NCI-H748 treated with DMSO at 0.1 percent for 48 hours (cell line): Measurements from ENCODE around the gene NXPE3.

ENCODE experiments used
- DNase-seq: peaks from one replicate; lab custom pipeline; 2025; lab: John Stamatoyannopoulos, UW

Gene NXPE3

DNA sequence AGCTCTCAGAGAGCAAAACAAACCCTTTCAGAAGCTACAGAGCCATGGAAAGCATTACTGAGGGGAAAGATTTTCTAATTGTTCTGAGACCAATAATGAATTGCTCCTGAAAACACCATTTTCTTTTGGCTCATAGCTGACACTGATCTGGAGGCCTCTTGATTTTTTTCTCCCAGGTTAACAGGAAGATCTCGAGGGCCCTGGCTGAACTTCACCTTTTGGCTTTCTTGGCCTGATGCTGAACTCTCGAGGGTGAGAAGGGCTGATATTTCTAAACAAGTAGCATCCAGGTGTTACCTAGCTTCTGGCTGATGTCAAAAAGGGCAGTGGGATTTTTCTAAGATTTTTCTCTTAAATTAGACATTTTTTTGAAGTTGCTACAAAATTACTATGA is 50.4 kb downstream of the NXPE3 start:
- no peak for DNase-seq

GRCh38 chr3:101829874-101830273 is 50.9 kb downstream of the NXPE3 start:
- DNase-seq, result no peak

DNA sequence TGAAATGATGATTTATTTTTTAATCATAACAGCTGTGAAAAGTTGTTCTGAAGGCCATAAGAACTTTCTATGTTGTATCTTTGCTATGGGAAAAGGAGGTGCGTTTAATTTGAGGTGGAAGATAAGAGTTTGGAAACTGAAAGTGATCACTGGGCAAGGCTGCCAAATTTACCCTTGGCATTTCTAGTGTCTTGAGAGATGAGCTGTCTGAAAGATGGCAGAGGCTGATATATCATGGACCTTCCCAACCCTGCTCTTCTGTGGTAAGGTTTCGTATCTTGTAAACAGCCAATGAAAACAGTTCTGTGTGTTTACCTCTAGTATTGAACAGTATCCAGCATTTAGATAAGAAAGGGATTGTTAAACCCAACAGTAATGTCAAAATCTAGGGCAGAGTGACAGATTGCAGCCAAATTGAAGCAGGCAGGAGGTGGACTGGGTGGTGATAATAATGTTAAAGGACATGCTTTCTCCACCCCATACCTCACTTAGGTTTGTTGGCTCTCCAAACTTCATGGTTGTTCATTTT is 54.5 kb downstream of the NXPE3 start:
- no peak for DNase-seq

DNA sequence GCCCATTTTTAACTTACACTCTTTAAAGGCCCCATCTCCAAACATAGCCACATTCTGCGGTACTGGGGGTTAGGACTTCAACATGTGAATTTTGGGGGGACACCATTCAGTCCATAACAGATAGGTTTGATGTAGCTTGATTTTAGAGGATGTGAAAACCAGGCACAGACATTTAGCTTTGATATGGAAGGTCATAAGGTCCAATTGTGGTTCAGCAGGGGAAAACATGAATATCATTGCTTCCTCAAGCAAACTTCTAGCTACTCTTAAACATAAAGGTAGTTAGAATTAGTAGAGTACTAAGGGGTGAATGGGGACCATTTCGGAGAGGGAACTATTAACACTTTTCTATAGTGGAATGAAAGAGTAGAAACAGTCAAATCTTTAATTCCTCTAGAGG is 56.7 kb downstream of the NXPE3 start:
- DNase-seq, result no peak

DNA sequence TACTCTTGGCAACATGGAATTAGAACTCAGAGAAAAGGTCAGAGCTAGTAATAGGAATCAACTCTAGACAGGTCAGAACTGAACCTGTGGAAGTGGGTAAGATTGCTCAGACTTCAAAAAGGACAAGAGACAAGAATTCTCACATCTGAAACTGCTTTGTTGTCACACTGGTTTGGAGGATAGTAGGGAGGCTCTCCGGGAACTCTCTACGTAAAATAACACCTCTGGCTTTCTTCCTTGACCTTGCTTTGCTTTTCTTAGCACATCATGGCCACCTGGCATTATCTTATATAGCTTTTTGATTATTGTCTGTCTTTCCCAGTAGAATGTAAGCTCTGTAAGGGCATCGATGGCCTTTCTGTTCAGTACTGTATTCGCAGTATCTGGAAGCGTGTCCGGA is 57.1 kb downstream of the NXPE3 start:
- DNase-seq, result no peak

DNA sequence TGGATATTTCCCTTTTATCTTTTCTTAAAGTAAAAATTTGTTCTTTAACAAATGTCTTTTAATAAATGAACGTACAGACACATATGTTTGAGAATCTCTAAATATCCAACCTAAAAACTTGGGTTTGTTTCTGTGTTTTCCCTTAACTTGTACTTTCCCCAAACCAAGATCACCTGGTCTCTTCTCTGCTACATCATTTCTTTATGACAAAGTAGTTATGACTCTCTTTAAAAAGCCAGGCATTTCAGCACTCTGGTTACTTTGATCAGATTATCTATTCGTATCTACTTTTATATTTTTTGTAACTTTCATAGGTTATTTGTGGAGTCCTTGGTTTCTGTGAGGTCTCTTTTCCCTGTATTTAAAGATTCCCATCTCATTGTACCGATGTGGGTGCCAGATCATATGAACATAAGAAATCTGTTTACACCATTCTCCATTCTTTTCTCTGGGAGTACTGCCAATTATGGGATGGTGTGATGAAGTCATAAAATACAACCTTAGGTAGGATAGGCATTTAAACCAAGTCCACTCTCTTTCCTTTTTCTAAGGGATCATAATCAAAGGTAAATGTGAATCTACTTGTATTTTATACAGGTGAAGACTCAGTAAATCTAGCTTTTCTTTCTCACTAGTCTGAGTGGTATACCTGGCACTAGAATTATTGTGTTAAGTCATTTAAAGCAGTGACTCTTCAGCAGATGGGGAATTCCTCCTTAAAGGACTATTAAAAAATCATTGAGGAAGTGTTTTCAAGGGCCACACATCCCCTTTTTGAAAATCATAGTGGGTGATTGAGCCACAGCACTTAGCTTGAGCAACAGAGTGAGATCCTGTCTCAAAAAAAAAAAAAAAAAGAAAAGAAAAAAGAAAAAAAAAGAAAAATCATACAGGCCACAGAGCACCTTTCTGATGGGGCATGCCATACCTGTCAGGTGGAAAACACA is 57.9 kb downstream of the NXPE3 start:
- DNase-seq, result no peak

DNA sequence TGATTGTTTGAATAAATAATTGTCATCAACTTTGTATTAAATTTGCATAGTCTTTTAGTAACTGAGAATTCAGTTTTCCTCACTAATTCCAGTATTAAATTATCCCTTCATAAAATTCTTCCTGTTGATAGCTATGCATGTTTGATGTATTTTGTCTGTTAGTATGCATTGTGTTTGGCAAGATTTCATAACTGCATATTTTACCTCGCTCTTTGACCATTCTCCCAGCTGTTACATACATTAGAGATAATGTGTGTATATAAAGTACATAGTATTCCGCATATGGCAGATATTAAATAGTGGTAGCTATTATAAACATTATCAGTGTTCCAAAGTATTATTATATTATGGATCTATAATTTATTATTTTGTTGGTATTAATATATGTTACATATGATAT is 59.7 kb downstream of the NXPE3 start:
- no peak for DNase-seq

DNA sequence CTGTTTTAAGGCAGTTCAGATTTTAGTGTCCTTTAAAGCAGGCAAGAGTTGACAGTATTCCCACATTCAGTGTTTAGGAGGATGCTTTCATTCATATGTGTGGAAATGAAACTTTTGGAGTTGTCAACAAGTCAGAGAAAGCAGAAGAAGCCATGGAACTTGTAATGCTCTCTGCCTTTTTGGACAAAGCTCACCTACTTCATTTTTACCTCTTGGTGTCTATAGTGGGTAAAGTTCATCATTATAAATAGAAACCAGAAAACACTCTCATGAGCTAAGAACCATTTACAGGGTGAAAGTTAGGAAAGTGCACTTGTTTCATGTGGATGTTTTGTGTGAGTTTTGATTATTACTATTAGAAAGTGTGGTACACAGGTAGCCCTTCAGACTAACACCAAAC is 61.1 kb downstream of the NXPE3 start:
- DNase-seq, result no peak

- no peak for DNase-seq
These were observed 63.4 kb downstream of the NXPE3 start for GRCh38 chr3:101842245-101842934.

DNA sequence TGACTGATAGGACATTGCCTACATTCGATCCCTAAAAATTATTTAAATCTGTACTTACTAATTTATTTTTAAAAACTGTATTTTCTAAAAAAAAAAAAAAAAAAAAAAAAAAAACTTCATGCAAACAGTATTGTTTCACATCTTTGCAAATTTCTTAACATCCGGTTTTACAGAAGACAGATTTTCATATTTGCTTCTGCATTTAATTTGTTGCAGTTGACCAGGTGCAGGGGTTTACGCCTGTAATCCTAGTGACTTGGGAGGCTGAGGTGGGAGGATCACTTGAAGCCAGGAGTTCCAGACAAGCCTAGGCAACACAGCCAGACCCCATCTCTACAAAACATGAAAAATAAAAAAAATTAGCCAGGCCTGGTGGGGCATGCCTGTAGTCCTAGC is 63.9 kb downstream of the NXPE3 start:
- no peak for DNase-seq

DNA sequence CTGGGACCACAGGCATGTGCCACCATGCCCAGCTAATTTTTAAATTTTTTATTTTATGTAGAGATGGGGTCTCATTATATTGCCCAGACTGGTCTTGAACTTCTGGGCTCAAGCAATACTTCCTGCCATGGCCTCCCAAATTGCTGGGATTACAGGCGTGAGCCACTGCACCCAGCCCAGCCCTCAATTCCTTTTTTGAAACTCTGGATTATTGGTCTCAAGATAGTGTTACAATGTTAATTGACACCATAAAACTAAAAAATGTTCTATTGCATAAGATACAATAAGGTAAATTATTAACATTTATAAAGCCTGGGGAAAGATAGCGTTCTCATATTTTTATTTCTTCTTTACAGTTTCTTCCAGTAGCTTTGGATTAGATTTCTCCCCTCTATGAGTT is 66.4 kb downstream of the NXPE3 start:
- DNase-seq, result no peak

DNA sequence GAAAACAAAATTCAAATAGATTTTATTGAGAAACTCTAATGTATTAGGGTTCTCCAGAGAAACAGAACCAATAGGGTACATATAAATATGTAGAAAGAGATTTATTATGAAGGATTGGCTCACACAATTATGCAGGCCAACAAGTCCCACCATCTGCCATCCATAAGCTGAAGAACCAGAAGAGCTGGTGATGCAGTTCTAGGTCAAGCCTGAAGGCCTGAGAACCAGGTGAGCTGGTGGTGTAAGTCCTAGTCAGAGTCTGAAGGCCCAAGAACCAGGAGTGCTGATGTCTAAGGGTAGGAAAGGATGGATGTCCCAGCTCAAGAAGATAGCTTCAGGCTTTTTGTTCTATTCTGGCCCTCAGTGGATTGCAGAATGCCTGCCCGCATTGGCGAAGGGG is 67.7 kb downstream of the NXPE3 start:
- DNase-seq, result no peak

GRCh38 chr3:101847328-101847727 is 68.3 kb downstream of the NXPE3 start:
- DNase-seq, result no peak

DNA sequence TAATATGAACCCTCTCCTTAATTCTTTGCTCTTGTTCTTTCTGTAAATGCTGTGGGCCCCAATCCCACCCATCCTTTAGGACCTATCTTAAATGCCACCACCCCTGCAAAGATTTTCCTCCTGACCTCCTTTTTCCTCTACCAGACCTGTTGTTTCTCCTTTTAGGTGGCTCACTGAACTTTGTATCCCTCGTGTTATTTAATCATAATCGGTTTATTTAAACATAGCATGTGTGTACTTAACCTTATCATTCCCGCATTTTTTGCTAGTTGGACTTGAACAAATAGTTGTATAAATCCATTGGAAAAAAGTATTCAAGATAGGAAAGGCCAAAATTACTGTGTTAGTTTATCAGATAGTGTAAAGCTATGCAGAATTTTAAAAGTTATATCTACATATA is 69.3 kb downstream of the NXPE3 start:
- no peak for DNase-seq

GRCh38 chr3:101848754-101849713 is 70.0 kb downstream of the NXPE3 start, which contains the start of gene NFKBIZ:
Gene NFKBIZ (plus strand): TSS chr3:101849514. CDS start chr3:101849629, 115 bp downstream.
- DNase-seq, result peak; percentile 43

DNA sequence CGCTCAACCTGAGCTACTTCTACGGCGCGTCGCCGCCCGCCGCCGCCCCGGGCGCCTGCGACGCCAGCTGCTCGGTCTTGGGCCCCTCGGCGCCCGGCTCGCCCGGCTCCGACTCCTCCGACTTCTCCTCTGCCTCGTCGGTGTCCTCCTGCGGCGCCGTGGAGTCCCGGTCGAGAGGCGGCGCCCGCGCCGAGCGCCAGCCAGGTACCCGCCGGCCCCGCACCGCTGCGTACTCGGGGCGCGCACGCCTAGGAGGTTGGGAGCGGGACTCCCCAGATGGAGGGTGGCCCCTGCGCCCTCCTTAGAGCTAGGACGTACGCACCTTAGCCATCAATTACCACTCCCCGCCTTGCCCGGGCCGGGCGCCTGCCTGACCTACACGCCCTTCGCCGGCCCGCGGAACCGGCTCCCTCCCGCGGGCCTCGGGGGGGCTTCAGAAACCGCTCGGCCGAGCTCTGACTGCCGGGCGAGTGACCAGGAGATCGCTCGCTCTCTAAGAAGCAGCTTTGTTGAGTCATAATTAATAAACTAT is 70.8 kb downstream of the NXPE3 start:
- DNase-seq, result peak; percentile 2

DNA sequence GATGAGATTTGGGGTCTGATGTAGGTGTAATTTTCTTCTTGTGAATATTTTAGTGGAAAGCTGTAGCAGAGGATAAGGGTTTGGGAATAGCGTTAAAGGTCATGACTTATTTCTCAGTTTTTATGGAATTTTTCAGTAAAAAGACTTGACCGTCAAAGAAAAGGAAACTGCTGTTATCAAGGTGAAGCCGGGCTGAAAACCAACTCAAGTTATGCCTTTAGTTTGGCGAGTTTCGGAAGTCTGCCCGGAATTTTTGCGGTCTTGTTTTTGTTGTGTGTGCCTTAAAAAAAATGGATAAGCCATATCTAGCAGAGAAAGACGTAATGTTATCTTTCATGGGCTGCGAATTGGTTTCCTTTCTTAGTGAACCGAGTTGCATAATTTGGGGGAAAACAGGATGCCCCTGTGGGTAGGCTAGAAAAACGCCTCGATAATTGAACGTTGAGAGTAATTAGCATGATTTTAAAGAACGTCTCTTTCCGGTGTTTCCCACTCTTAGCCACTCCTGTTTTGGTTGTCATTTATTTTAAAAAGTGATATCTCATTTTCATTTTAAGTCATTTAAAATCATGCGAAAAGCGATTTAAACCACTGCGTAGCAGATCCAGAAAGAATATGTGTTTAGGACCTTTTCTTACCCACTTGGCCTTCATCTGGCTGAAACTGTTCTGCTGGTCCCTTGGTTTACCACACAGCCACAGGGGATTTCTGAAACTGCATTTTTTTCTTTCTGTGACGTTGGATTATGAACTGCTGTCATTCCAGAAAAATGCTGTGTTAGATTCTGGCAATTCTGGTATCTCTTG is 71.4 kb downstream of the NXPE3 start:
- peak; percentile 36 for DNase-seq

DNA sequence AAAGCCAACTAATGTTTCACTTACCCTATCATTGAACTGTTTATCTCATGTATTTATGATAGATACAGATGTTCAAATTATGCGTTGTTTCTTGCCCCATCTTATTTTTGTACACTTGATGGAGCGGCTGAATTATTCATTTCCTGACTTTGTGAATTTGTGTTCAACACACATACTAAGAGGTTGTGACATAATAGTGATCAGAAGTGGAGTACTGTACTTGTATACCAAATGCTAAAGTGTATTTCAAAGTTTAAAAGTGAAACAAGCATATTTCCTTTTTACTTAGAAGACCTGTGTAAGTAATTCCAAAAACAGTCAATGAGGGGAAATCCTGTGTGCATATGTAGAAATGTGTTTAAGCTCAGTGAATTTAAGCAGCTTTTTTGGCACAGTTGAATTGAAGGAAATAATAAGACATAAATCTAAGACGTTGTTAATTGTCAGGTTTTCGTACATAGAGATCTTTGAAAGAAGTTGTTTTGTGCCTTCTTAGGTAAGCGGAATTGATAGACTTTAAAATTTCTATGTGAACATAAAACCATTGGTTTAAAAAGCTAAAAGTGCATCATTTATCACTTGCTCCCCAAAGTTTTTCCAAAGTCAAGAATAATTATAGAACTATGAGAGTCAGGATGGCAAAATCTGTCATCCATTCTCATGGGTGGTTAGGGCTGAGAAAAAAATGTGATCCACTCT is 72.2 kb downstream of the NXPE3 start:
- DNase-seq, result no peak

GRCh38 chr3:101851850-101852714 is 73.1 kb downstream of the NXPE3 start:
- no peak for DNase-seq
